CD8-positive, alpha-beta memory T cell (primary cell): Measurements from ENCODE around the gene BUD31. TPM values are rescaled to one million over a fixed set of nuclear protein-coding genes. Genes with fewer than 3 reads are reported as not detected.

Source experiments
- CTCF ChIA-PET: fragments of 350-600 bp; sonication (Branson Sonifier 250); formaldehyde crosslinking; loops from one replicate; lab custom pipeline; 2021; ENCODE audit warnings: antibody characterized with exemption; lab: Charles Lee
- POLR2A ChIA-PET: fragments of 350-600 bp; sonication (Branson Sonifier 250); formaldehyde crosslinking; loops from one replicate; lab custom pipeline; 2021; ENCODE audit warnings: antibody characterized with exemption; lab: Charles Lee
- DNase-seq, 5 donors: peaks; one replicate each; pipeline versions ENCODE4 v3.0.0 to v3.0.0-alpha.2; 2020 to 2022; ENCODE audit warnings: mixed read lengths in 1 of 5
- H3K27ac ChIP-seq: one replicate; pipeline ENCODE4 v1.7.0; 2013; ENCODE audit warnings: low read depth, mild to moderate bottlenecking, low read length, moderate library complexity
- H3K27me3 ChIP-seq: 2 replicates; pipeline ENCODE4 v1.7.0; 2013; ENCODE audit warnings: low read length, mild to moderate bottlenecking; ENCODE audit not compliant: insufficient read depth, poor library complexity, severe bottlenecking
- H3K36me3 ChIP-seq: 2 replicates; pipeline ENCODE4 v1.7.0; 2013; ENCODE audit warnings: mild to moderate bottlenecking, low read length, moderate library complexity; ENCODE audit not compliant: insufficient read depth
- H3K4me1 ChIP-seq: 2 replicates; pipeline ENCODE4 v1.7.0; 2013; ENCODE audit warnings: mild to moderate bottlenecking, low read length, moderate library complexity; ENCODE audit not compliant: insufficient read depth
- H3K4me3 ChIP-seq: 2 replicates; pipeline ENCODE4 v1.7.0; 2013; ENCODE audit warnings: mild to moderate bottlenecking, low read length
- H3K9me3 ChIP-seq: 2 replicates; pipeline ENCODE4 v1.7.0; 2013; ENCODE audit warnings: mild to moderate bottlenecking, low read length
- H3K27ac Mint-ChIP-seq, 8 donors: one replicate each; pipeline ENCODE4 v1.8.0; 2020 to 2021; ENCODE audit warnings: mixed read lengths in 8 of 8, mild to moderate bottlenecking in 6 of 8, inconsistent platforms in 3 of 8, moderate library complexity in 3 of 8
- H3K27me3 Mint-ChIP-seq, 2 donors: one replicate each; pipeline ENCODE4 v1.8.0; 2020 to 2021; ENCODE audit warnings: mixed read lengths in 2 of 2, mild to moderate bottlenecking in 1 of 2, moderate library complexity in 1 of 2
- H3K36me3 Mint-ChIP-seq, 3 donors: one replicate each; pipeline ENCODE4 v1.8.0; 2020 to 2021; ENCODE audit warnings: mixed read lengths in 3 of 3, inconsistent platforms in 1 of 3, mild to moderate bottlenecking in 1 of 3
- H3K4me1 Mint-ChIP-seq, 3 donors: one replicate each; pipeline ENCODE4 v1.8.0; 2020 to 2021; ENCODE audit warnings: mixed read lengths in 3 of 3, inconsistent platforms in 1 of 3, mild to moderate bottlenecking in 1 of 3
- H3K4me3 Mint-ChIP-seq, 7 donors: one replicate each; pipeline ENCODE4 v1.8.0; 2020 to 2021; ENCODE audit warnings: mixed read lengths in 7 of 7, mild to moderate bottlenecking in 6 of 7, moderate library complexity in 4 of 7, inconsistent platforms in 2 of 7
- H3K9me3 Mint-ChIP-seq, 5 donors: one replicate each; pipeline ENCODE4 v1.8.0; 2020 to 2022; ENCODE audit warnings: mixed read lengths in 5 of 5, mild to moderate bottlenecking in 3 of 5, moderate library complexity in 2 of 5, inconsistent platforms in 1 of 5
- polyA plus RNA-seq: library from polyadenylated mRNA; unstranded; fragments of 300-500 nt; fragmentation: Illumina TruSeq; gene quantifications from one replicate; pipeline ENCODE4 v1.2.3, GENCODE V29; 2021
- total RNA-seq, 2 experiments: library from RNA; stranded (reverse); gene quantifications; one replicate each; pipeline ENCODE4 v1.2.3, GENCODE V29; 2021

BUD31 gene
- total and polyA plus RNA-seq, 3 experiments from 2014 or later = 176 to 188 (median 185) TPM

DNA sequence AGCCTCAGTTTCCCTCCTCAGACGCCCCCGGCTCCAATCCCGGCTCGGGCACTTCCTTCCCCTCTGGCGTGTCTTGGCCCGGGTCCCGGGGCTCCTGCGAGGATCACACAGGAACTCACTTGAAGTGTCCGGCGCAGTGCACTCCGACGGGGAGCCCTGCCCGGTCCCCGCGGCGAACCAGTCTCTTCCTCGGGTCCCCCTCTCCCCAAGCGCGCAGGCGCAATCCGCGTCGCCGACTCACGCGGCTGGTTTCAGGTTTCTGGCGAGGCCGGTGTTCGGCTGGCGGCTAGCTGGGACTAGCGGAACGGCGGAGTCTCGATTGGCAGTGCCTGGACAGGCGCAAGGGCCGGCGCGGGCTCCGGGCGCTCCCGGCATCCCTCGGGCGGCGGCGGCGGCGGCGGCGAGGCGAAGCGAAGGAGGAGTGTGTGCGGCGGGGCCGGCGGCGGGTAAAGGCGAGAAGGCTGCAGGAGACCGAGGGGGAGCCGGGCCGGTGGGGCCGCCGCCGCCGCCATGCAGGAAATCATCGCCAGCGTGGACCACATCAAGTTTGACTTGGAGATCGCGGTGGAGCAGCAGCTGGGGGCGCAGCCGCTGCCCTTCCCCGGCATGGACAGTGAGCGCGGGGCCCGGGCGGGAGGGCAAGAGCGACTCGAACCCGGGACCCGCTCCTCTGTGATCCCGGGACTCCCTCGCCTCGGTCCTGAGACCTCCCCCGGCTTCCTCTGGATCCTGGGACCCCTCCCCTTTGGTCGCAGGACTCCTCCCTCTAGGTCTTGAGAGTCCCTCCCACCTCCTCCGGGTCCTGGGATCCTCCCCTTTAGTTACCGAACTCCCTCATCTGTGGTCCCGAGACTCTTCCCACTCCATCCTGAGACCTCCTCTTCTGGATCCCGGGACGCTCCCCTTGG lies 30.1 kb downstream of the BUD31 start, which contains the start of the genes CPSF4 and PTCD1:
TSS of gene CPSF4 (plus strand) at position 371 of the 908 bp plus-strand sequence. CDS start at position 511, 140 bp downstream.
TSS of gene PTCD1 (minus strand) at position 226 of the 908 bp plus-strand sequence. CDS start 3,556 bp downstream, outside the sequence.
- peak within 1 kb of the TSS; percentile 84 to 98 (median 94) for H3K27ac Mint-ChIP-seq
- POLR2A ChIA-PET = interaction anchor here (0.5 to 2.0 kb wide), 12 partner anchors 8 to 1003 kb away, joined by 3 to 10 read pairs (median 4); partner anchors contain the start of genes ARPC1A, BUD31, PDAP1 and ZKSCAN5
- no peaks in the 10 kb centered on the region for H3K9me3 Mint-ChIP-seq
- Histone ChIP-seq H3K27me3 (no peaks in the 10 kb centered on the region), H3K36me3 (no peaks in the 10 kb centered on the region), H3K27ac (peak within 1 kb of the TSS; percentile 84), H3K4me1 (peaks cover 11% of the 10 kb centered on the region), H3K4me3 (peak within 1 kb of the TSS; percentile 90), H3K9me3 (no peaks in the 10 kb centered on the region)
- CTCF ChIA-PET = interaction anchor here (1.8 kb wide), 1 partner anchor 10 kb away, joined by 6 read pairs; no protein-coding TSS in a partner anchor
- H3K4me3 Mint-ChIP-seq = peak within 1 kb of the TSS; percentile 94 to 99 (median 97)
- H3K4me1 Mint-ChIP-seq = peaks cover 26 to 46% (median 36%) of the 10 kb centered on the region in 3 donors
- no peaks in the 10 kb centered on the region for H3K27me3 Mint-ChIP-seq
- peak; percentile 76 to 90 (median 81) for DNase-seq
- peaks cover 0 to 33% (median 2%) of the 10 kb centered on the region in 3 donors for H3K36me3 Mint-ChIP-seq

DNA sequence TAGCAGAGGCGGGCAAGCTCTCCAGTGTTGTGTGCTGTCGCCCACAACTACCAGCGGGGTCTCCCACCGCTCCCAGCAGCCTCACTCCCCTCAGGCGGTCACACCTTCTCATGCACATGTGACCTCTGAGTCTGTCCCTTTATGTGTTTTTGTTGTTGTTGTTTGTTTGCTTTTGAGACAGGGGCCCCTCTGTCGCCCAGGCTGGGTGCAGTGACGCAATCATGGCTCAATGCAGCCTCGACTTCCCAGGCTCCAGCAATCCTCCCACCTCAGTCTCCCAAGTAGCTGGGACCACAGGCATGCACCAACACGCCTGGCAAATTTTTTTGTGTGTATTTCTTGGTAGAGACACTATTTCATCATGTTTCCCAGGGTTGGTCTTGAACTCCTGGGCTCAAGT lies 31.4 kb downstream of the BUD31 start:
- H3K9me3 ChIP-seq = no peaks in the 10 kb centered on the region

DNA sequence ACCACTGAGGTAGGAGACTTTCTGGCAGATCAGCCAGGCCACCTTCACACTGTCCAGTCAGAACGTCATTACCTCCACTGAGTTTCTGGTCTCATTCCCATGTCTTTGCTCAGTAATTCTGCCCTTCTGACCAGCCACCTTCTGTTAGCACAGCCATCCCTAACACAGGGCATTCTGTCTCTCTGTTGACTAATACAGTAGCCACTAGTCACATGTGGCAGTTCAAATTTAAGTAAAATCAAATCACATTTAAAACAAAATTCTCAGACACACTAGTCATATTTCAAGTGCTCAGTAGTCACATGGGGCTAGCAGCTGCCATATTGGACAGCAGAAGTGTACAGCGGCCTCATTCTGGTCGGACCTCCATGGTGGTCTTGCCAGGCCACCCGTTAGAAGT lies 37.3 kb downstream of the BUD31 start:
- Histone ChIP-seq H3K9me3 (no peaks in the 10 kb centered on the region), H3K27me3 (no peaks in the 10 kb centered on the region), H3K27ac (no peak overlapping the region), H3K36me3 (peaks cover 32% of the 10 kb centered on the region), H3K4me3 (no peak overlapping the region), H3K4me1 (no peaks in the 10 kb centered on the region)
- POLR2A ChIA-PET = interaction anchor here (0.6 kb wide), 1 partner anchor 32 kb away, joined by 3 read pairs; no protein-coding TSS in a partner anchor
- H3K27ac Mint-ChIP-seq = peak overlapping the region in 2 of 8 donors; percentile 13 to 72
- peaks cover 0 to 77% (median 5%) of the 10 kb centered on the region in 3 donors for H3K36me3 Mint-ChIP-seq
- H3K4me1 Mint-ChIP-seq = peaks cover 12 to 17% (median 14%) of the 10 kb centered on the region in 3 donors
- CTCF ChIA-PET = no interaction called here
- no peaks in the 10 kb centered on the region for H3K27me3 Mint-ChIP-seq
- no peaks in the 10 kb centered on the region for H3K9me3 Mint-ChIP-seq
- no peak for DNase-seq
- no peak overlapping the region for H3K4me3 Mint-ChIP-seq

More for the DNA sequence above, 31.4 kb downstream of the BUD31 start:
- DNase-seq = no peak
- Histone ChIP-seq H3K36me3 (peaks cover 7% of the 10 kb centered on the region), H3K4me3 (peak overlapping the region; percentile 90), H3K27me3 (no peaks in the 10 kb centered on the region), H3K27ac (no peak overlapping the region), H3K4me1 (peaks cover 11% of the 10 kb centered on the region)
- ChIA-PET POLR2A (no interaction called here), CTCF (interaction anchor here (1.0 kb wide), 1 partner anchor 31 kb away, joined by 4 read pairs; the partner anchor contains the start of genes BUD31 and PDAP1)
- Mint-ChIP-seq H3K36me3 (peaks cover 0 to 36% (median 2%) of the 10 kb centered on the region in 3 donors), H3K9me3 (no peaks in the 10 kb centered on the region), H3K4me3 (peak overlapping the region; percentile 94 to 99 (median 97)), H3K4me1 (peaks cover 26 to 46% (median 36%) of the 10 kb centered on the region in 3 donors), H3K27ac (peak overlapping the region; percentile 15 to 94 (median 90)), H3K27me3 (no peaks in the 10 kb centered on the region)

DNA sequence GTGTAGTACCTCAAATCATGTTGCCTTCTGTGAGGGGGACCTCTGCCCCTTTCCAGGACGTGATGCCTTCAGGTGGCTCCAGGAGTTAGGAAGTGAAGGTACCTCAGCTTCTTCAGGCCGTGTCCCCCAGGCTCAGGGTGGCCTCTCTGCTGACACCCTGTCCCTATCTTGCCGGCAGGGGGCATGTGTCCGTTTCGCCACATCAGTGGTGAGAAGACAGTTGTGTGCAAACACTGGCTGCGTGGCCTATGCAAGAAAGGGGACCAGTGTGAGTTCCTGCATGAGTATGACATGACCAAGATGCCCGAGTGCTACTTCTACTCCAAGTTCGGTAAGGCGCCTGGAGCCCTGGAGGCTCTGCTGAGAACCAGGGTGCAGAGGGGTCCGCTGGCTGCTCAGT lies 39.2 kb downstream of the BUD31 start:
- Histone ChIP-seq H3K4me1 (no peaks in the 10 kb centered on the region), H3K36me3 (peaks cover 36% of the 10 kb centered on the region), H3K4me3 (no peak overlapping the region), H3K27me3 (no peaks in the 10 kb centered on the region), H3K9me3 (no peaks in the 10 kb centered on the region), H3K27ac (no peak overlapping the region)
- H3K36me3 Mint-ChIP-seq = peaks cover 0 to 83% (median 3%) of the 10 kb centered on the region in 3 donors
- no peaks in the 10 kb centered on the region for H3K27me3 Mint-ChIP-seq
- H3K9me3 Mint-ChIP-seq = no peaks in the 10 kb centered on the region
- CTCF ChIA-PET = interaction anchor here (0.7 to 1.5 kb wide), 3 partner anchors 9 to 219 kb away, joined by 3 to 6 read pairs (median 3); partner anchors contain the start of genes CPSF4 and PTCD1
- no peak overlapping the region for H3K27ac Mint-ChIP-seq
- DNase-seq = no peak
- no peak overlapping the region for H3K4me3 Mint-ChIP-seq
- peaks cover 5 to 8% (median 5%) of the 10 kb centered on the region in 3 donors for H3K4me1 Mint-ChIP-seq
- POLR2A ChIA-PET = no interaction called here

DNA sequence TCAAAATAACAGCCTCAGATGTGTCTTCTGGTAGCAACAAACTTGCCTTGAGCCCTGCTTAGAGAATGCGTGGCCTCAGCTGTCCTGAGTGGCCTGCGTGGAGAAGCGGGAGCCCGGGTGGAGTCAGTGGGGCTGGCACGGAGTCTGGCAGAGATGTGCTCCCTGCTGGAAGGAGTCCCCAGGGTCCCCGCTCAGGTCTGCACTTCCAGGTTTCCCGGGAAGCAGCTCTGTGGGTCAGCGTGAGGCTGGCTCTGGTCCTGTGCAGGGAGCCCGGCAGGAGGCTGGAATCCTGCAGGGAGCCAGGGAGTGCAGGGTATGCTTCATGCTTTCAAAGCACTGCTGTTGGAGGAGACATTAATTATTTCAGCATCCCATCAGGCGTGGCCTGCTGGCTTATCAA lies 40.1 kb downstream of the BUD31 start:
- Mint-ChIP-seq H3K4me3 (no peak overlapping the region), H3K27me3 (no peaks in the 10 kb centered on the region), H3K36me3 (peaks cover 0 to 85% (median 3%) of the 10 kb centered on the region in 3 donors), H3K4me1 (peaks cover 0 to 4% (median 2%) of the 10 kb centered on the region in 3 donors), H3K9me3 (no peaks in the 10 kb centered on the region), H3K27ac (peak overlapping the region in 1 of 8 donors; percentile 33)
- Histone ChIP-seq H3K4me1 (no peaks in the 10 kb centered on the region), H3K4me3 (no peak overlapping the region), H3K27me3 (no peaks in the 10 kb centered on the region), H3K36me3 (peaks cover 36% of the 10 kb centered on the region), H3K9me3 (no peaks in the 10 kb centered on the region), H3K27ac (no peak overlapping the region)
- POLR2A ChIA-PET = no interaction called here
- CTCF ChIA-PET = interaction anchor here (1.5 kb wide), 2 partner anchors 10 to 23 kb away, joined by 3 to 6 read pairs; partner anchors contain the start of genes CPSF4 and PTCD1
- DNase-seq = no peak

DNA sequence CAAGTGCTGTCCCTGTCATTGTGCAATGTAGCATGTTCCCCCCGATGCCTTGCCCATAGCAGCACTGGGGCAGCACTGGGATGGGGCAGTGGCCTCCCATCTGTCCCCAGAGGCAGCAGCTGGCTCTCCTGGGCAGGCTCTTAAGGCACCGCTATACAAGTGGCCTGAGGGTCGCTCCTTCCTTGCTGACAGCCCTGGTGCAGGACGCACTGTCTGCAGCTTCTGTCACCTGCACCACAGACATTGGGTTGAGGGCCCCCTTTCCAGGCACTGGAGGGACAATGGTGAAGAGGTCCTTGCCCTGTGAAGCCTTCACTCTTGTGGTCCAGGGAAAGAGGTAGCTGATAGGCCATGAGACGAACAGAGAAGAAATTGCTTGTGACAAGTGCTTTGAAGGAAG lies 40.6 kb downstream of the BUD31 start:
- no peaks in the 10 kb centered on the region for H3K27me3 Mint-ChIP-seq
- H3K36me3 ChIP-seq = peaks cover 36% of the 10 kb centered on the region
- no peaks in the 10 kb centered on the region for H3K4me1 ChIP-seq
- no peaks in the 10 kb centered on the region for H3K27me3 ChIP-seq
- peaks cover 0 to 85% (median 3%) of the 10 kb centered on the region in 3 donors for H3K36me3 Mint-ChIP-seq
- H3K4me3 ChIP-seq = no peak overlapping the region
- no peaks in the 10 kb centered on the region for H3K9me3 Mint-ChIP-seq
- DNase-seq = no peak
- no peak overlapping the region for H3K27ac ChIP-seq
- H3K4me1 Mint-ChIP-seq = peaks cover 0 to 4% (median 2%) of the 10 kb centered on the region in 3 donors
- CTCF ChIA-PET = interaction anchor here (1.5 kb wide), 2 partner anchors 11 to 22 kb away, joined by 3 to 6 read pairs; partner anchors contain the start of genes CPSF4 and PTCD1
- POLR2A ChIA-PET = no interaction called here
- no peaks in the 10 kb centered on the region for H3K9me3 ChIP-seq
- peak overlapping the region in 4 of 8 donors; percentile 10 to 64 (median 39) for H3K27ac Mint-ChIP-seq
- no peak overlapping the region for H3K4me3 Mint-ChIP-seq

DNA sequence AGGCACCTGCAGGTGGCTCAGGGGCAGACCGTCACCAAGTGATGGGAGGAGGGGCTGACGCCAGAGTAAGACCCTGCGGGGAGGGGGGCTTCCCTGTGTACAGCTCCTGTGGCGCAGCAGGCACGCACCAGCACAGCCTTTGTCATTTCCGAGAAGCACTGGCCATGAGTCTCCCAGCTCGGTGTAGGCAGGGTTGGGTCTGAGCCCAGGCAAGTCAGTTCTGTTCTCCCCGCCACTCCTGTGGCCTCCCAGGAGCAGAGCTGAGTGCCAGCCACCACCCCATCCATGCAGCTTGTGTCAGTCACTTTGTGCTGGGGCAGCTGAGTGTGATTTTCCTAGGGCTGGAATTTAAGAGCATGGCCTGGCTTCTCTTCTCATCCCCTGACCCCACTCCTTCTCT lies 43.2 kb downstream of the BUD31 start:
- peaks cover 0 to 4% (median 2%) of the 10 kb centered on the region in 3 donors for H3K4me1 Mint-ChIP-seq
- CTCF ChIA-PET = no interaction called here

More for the DNA sequence above, 43.2 kb downstream of the BUD31 start:
- H3K9me3 Mint-ChIP-seq = no peaks in the 10 kb centered on the region
- no peak for DNase-seq
- H3K9me3 ChIP-seq = no peaks in the 10 kb centered on the region
- no peak overlapping the region for H3K4me3 Mint-ChIP-seq
- no peak overlapping the region for H3K27ac Mint-ChIP-seq
- peaks cover 0 to 86% (median 3%) of the 10 kb centered on the region in 3 donors for H3K36me3 Mint-ChIP-seq
- no peaks in the 10 kb centered on the region for H3K27me3 ChIP-seq
- no peak overlapping the region for H3K4me3 ChIP-seq
- POLR2A ChIA-PET = no interaction called here
- no peaks in the 10 kb centered on the region for H3K4me1 ChIP-seq
- peaks cover 25% of the 10 kb centered on the region for H3K36me3 ChIP-seq
- no peaks in the 10 kb centered on the region for H3K27me3 Mint-ChIP-seq
- no peak overlapping the region for H3K27ac ChIP-seq
